Body of pancreas (tissue), 4 donors: Measurements from ENCODE around the gene PTPRN2. TPM values are rescaled to one million over a fixed set of nuclear protein-coding genes. Genes with fewer than 3 reads are reported as not detected.
A peak's percentile ranks its signal among the peaks of the same experiment; 100 is the strongest.

Experiments used
- ATAC-seq: fragments of 150-250 bp; one replicate; pipeline ENCODE4 v1.9.1; 2016
- DNase-seq, 4 donors: peaks; one replicate each; pipeline ENCODE4 v3.0.0-alpha.2; 2019
- H3K27ac ChIP-seq, 4 donors: fragments of 200-600 bp; sonication (generic); 1 replicate in 3 of 4; 2 replicates in 1 of 4; pipeline versions ENCODE4 v1.5.1 to v1.6.1; 2016 to 2019; ENCODE audit warnings: mild to moderate bottlenecking in 1 of 4, mixed read lengths in 1 of 4, moderate library complexity in 1 of 4
- H3K27me3 ChIP-seq, 2 donors: fragments of 200-600 bp; sonication (generic); one replicate each; pipeline ENCODE4 v1.6.0; 2016; ENCODE audit warnings: mild to moderate bottlenecking in 1 of 2
- H3K36me3 ChIP-seq, 2 donors: fragments of 200-600 bp; sonication (generic); replicated peaks in 1 of 2; 2 replicates each; pipeline ENCODE4 v1.5.1; 2016; ENCODE audit warnings: low read depth in 2 of 2; ENCODE audit not compliant: insufficient read depth in 1 of 2
- H3K4me1 ChIP-seq: fragments of 200-600 bp; sonication (generic); one replicate; pipeline ENCODE4 v1.6.0; 2016
- H3K4me3 ChIP-seq, 2 donors: fragments of 200-600 bp; sonication (generic); 1 replicate in 1 of 2; 2 replicates in 1 of 2; pipeline ENCODE4 v1.5.1; 2016 to 2019
- H3K9me3 ChIP-seq, 3 donors: fragments of 200-600 bp; sonication (generic); 1 replicate in 2 of 3; 2 replicates in 1 of 3; pipeline ENCODE4 v1.5.1; 2016
- POLR2A ChIP-seq, 3 donors: fragments of 450-650 bp; IDR thresholded peaks; one replicate each; pipeline ENCODE4 v1.6.1; 2016; ENCODE audit warnings: antibody characterized with exemption in 3 of 3, mild to moderate bottlenecking in 2 of 3
- WGBS, 2 donors: methylation state at CpG; one replicate each; pipeline ENCODE4 v1.1.5; 2017; 5-methylcytosine and 5-hydroxymethylcytosine counted together
- intact Hi-C: fragments of 100-400 bp; cut with DNase I; formaldehyde crosslinking; loops from one replicate; pipeline ENCODE4 v1.15.1; 2023
- total RNA-seq, 2 donors: library from RNA; depleted of rRNA; stranded (reverse); fragments of >200 nt; gene quantifications; one replicate each; pipeline ENCODE4 v1.1.0, GENCODE V29; 2016
- TF ChIP-seq, protein P1 (sequence below), 7 experiments: fragments of 450-650 bp in 4 of 7; fragments of 200-600 bp in 3 of 7; sonication (generic) in 3 of 7; IDR thresholded peaks; one replicate each; pipeline ENCODE4 v1.5.1; 2016 to 2019; ENCODE audit warnings: antibody characterized with exemption in 7 of 7

Gene PTPRN2
- total RNA-seq, 2 donors from 2014 or later: 31.6 to 76.1 TPM

DNA sequence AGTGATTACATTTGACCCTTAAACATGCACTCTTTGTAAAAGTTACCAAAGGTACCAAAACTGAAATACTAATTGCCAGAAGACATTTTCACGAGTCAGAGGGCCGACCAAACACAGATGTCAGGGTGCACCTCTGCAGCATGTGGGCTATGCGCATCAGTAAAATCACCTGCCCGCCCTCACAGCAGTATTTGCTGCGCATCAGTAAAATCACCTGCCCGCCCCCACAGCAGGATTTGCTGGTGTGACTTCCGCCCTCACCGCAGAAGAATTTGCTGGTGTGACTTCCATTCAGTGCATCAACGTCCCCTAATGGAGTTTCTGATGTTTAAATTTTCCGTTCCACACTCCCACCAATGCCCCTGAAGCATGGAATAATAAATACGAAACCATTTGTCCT, 202.9 kb downstream of the PTPRN2 start:
- no peak overlapping the region for H3K27ac ChIP-seq
- H3K9me3 ChIP-seq: peaks cover 0 to 6% (median 0%) of the 10 kb centered on the region in 3 donors
- H3K4me1 ChIP-seq: peaks cover 8% of the 10 kb centered on the region
- ATAC-seq: no peak
- H3K36me3 ChIP-seq: no peaks in the 10 kb centered on the region
- intact Hi-C loops: no loop called here
- H3K27me3 ChIP-seq: no peaks in the 10 kb centered on the region
- DNase-seq: no peak
- 65 to 74% methylated on average over 11 of the region's 11 CpGs for WGBS, 2 donors
- TF ChIP-seq POLR2A (IDR thresholded peaks at IDR 0.05): no peak
- TF ChIP-seq, protein P1, sequence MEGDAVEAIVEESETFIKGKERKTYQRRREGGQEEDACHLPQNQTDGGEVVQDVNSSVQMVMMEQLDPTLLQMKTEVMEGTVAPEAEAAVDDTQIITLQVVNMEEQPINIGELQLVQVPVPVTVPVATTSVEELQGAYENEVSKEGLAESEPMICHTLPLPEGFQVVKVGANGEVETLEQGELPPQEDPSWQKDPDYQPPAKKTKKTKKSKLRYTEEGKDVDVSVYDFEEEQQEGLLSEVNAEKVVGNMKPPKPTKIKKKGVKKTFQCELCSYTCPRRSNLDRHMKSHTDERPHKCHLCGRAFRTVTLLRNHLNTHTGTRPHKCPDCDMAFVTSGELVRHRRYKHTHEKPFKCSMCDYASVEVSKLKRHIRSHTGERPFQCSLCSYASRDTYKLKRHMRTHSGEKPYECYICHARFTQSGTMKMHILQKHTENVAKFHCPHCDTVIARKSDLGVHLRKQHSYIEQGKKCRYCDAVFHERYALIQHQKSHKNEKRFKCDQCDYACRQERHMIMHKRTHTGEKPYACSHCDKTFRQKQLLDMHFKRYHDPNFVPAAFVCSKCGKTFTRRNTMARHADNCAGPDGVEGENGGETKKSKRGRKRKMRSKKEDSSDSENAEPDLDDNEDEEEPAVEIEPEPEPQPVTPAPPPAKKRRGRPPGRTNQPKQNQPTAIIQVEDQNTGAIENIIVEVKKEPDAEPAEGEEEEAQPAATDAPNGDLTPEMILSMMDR (IDR thresholded peaks at IDR 0.05): no peak
- H3K4me3 ChIP-seq: no peak overlapping the region

DNA sequence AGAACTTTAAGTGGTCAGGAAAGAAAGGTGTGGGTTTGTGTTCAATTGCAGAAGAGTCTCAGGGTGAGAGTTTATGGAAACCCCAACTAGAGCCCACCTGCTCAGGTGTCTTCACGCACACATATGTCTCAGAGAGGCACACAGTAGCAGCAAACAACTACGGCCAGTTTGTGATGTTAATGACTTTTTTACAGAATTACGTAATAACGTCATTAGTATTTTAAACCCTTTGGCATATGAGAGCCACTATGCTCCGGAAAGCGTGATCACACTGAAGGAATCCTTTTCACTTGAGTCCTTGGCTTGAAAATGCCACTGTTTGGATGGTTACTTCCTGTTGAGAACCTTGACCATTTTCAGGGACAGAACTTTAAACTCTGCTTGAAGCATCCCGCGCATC, 204.0 kb downstream of the PTPRN2 start:
- no peak overlapping the region for H3K27ac ChIP-seq
- intact Hi-C loops: no loop called here
- H3K4me1 ChIP-seq: peaks cover 7% of the 10 kb centered on the region
- no peaks in the 10 kb centered on the region for H3K36me3 ChIP-seq
- 76% methylated on average over 8 of the region's 8 CpGs for WGBS, 2 donors
- TF ChIP-seq, protein P1 (IDR thresholded peaks at IDR 0.05): no peak
- no peak for TF ChIP-seq POLR2A (IDR thresholded peaks at IDR 0.05)
- ATAC-seq: no peak
- H3K4me3 ChIP-seq: no peak overlapping the region
- DNase-seq: no peak
- peaks cover 0 to 6% (median 0%) of the 10 kb centered on the region in 3 donors for H3K9me3 ChIP-seq
- no peaks in the 10 kb centered on the region for H3K27me3 ChIP-seq

DNA sequence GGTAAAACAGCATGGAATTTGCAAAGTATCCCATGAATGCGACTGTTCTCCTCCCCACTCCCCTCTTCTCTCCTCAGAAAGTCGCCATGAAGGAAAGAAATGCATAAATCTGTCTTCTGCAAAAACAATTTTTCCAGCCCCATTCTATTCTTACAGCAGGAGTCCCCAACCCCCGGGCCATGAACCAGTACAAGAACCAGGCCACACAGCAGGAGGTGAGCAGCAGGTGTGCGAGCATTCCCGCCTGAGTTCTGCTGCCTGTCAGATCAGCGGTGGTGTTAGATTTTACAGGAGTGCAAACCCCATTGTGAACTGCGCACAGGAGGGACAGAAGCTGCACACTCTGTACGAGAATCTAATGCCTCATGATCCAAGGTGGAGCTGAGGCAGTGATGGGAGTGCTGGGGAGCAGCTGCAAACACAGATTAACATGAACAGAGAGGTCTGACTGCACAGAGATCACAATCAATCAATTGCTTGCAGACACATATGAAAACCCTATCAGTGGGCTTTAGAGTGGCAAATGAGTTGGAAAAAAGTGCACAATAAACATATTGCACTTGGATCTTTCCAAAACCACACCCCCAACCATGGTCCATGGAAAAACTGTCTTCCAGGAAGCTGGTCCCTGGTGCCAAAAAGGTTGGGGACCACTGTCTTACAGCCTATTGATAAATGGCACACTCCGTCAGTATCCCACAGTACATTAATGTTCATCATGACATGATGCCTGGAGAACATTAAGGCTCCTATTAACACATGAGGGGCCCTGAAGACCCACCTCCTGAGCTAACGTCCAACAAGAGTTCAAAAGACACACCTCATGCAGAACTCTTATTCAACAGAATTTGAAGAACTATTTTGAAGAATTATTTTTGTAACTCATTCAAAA, 205.0 kb downstream of the PTPRN2 start:
- no peak for ATAC-seq
- Histone ChIP-seq H3K27ac (no peak overlapping the region), H3K27me3 (no peaks in the 10 kb centered on the region), H3K4me1 (peaks cover 10% of the 10 kb centered on the region), H3K36me3 (no peaks in the 10 kb centered on the region), H3K9me3 (peaks cover 0 to 6% (median 0%) of the 10 kb centered on the region in 3 donors), H3K4me3 (no peak overlapping the region)
- intact Hi-C loops: no loop called here
- WGBS, 2 donors: 57 to 63% methylated on average over 10 of the region's 10 CpGs
- no peak for TF ChIP-seq POLR2A (IDR thresholded peaks at IDR 0.05)
- TF ChIP-seq, protein P1 (IDR thresholded peaks at IDR 0.05): no peak
- DNase-seq: peak in 1 of 4 donors; percentile 4

DNA sequence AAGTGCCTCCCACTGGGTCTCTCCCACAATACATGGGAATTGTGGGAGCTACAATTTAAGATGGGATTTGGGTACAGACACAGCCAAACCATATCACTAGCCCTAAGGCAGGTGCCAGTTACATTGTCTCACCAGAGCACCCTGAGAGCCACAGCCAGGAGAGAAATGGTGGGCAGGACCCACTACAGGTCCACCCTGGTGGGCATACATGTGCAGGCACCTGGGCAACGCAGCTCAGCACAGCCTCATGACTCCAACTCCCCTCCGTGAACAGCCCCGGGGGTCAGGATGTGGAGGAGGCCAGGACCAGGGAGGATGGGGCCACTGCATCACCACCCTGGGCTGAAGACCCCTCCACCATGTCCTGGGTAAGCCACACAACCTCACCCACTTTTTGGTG, 205.7 kb downstream of the PTPRN2 start:
- H3K4me1 ChIP-seq: peaks cover 16% of the 10 kb centered on the region
- no peaks in the 10 kb centered on the region for H3K27me3 ChIP-seq
- H3K4me3 ChIP-seq: no peak overlapping the region
- no peak for TF ChIP-seq POLR2A (IDR thresholded peaks at IDR 0.05)
- TF ChIP-seq, protein P1 (IDR thresholded peaks at IDR 0.05): no peak
- no peak overlapping the region for H3K27ac ChIP-seq
- ATAC-seq (no peak), DNase-seq (peak in 1 of 4 donors; percentile 4)
- 88% methylated on average over 3 of the region's 3 CpGs; no CpG with 5 or more reads in 1 of the 2 donors for WGBS, 2 donors
- H3K36me3 ChIP-seq: no peaks in the 10 kb centered on the region
- peaks cover 0 to 6% (median 0%) of the 10 kb centered on the region in 3 donors for H3K9me3 ChIP-seq
- intact Hi-C loops: no loop called here
